Measurements from ENCODE around the gene PGM5.

PGM5 gene

GRCh38 chr9:68545033-68545705, 188.8 kb downstream of the PGM5 start:
- no peaks in the 10 kb centered on the region for H3K9me3 ChIP-seq (ENCODE audit: severe bottlenecking)
- H3K27ac ChIP-seq = no peak overlapping the region
- no peak overlapping the region for H3K4me3 ChIP-seq (ENCODE audit: low read depth, low read length)
- H3K27me3 ChIP-seq (ENCODE audit: insufficient read depth, low read depth, severe bottlenecking) = peaks cover 5% of the 10 kb centered on the region
- no peak for DNase-seq
- no peak for TF ChIP-seq CTCF (IDR thresholded peaks at IDR 0.05; ENCODE audit: low read depth, low read length)
- H3K36me3 ChIP-seq = no peaks in the 10 kb centered on the region

GRCh38 chr9:68546596-68547390, 190.4 kb downstream of the PGM5 start:
- H3K27ac ChIP-seq = no peak overlapping the region
- DNase-seq = no peak

GRCh38 chr9:68547417-68547816, 191.0 kb downstream of the PGM5 start:
- H3K27ac ChIP-seq = no peak overlapping the region
- no peak for TF ChIP-seq CTCF (IDR thresholded peaks at IDR 0.05; ENCODE audit: low read depth, low read length)
- DNase-seq = no peak

More at GRCh38 chr9:68546596-68547390, 190.4 kb downstream of the PGM5 start:
- H3K9me3 ChIP-seq (ENCODE audit: severe bottlenecking) = no peaks in the 10 kb centered on the region
- H3K36me3 ChIP-seq = no peaks in the 10 kb centered on the region
- no peak for TF ChIP-seq CTCF (IDR thresholded peaks at IDR 0.05; ENCODE audit: low read depth, low read length)
- H3K4me3 ChIP-seq (ENCODE audit: low read depth, low read length) = no peak overlapping the region
- H3K27me3 ChIP-seq (ENCODE audit: insufficient read depth, low read depth, severe bottlenecking) = peaks cover 7% of the 10 kb centered on the region

DNA sequence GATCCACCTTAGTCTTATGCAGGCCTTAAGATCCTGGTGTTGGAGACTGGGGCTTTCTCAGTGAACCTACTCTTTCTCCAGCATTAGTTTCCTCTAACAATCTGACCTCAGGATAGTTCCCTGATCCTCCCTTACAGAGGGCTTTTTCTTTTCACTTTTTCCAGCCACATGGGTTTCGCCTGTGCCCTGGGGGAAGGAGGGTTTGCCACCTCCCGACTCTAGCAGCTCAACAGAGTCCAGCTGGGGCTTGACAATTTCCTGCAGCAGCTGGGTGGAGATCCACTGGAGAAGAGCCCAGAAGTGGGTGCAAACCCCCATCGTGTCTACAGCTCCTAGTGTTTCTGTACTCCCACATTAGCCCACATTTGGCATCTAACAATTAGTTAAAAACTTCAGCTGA, 191.8 kb downstream of the PGM5 start:
- Histone ChIP-seq H3K27ac (no peak overlapping the region), H3K27me3 (ENCODE audit: insufficient read depth, low read depth, severe bottlenecking) (peaks cover 8% of the 10 kb centered on the region), H3K9me3 (ENCODE audit: severe bottlenecking) (no peaks in the 10 kb centered on the region), H3K36me3 (no peaks in the 10 kb centered on the region), H3K4me3 (ENCODE audit: low read depth, low read length) (no peak overlapping the region)
- no peak for DNase-seq
- TF ChIP-seq CTCF (IDR thresholded peaks at IDR 0.05; ENCODE audit: low read depth, low read length) = no peak

More at GRCh38 chr9:68547417-68547816, 191.0 kb downstream of the PGM5 start:
- no peaks in the 10 kb centered on the region for H3K36me3 ChIP-seq
- H3K4me3 ChIP-seq (ENCODE audit: low read depth, low read length) = no peak overlapping the region
- H3K9me3 ChIP-seq (ENCODE audit: severe bottlenecking) = no peaks in the 10 kb centered on the region
- peaks cover 8% of the 10 kb centered on the region for H3K27me3 ChIP-seq (ENCODE audit: insufficient read depth, low read depth, severe bottlenecking)

- no peak for TF ChIP-seq CTCF (IDR thresholded peaks at IDR 0.05; ENCODE audit: low read depth, low read length)
- Histone ChIP-seq H3K4me3 (ENCODE audit: low read depth, low read length) (no peak overlapping the region), H3K27me3 (ENCODE audit: insufficient read depth, low read depth, severe bottlenecking) (peaks cover 16% of the 10 kb centered on the region), H3K36me3 (no peaks in the 10 kb centered on the region), H3K9me3 (ENCODE audit: severe bottlenecking) (no peaks in the 10 kb centered on the region), H3K27ac (no peak overlapping the region)
- DNase-seq = no peak
These were observed 194.8 kb downstream of the PGM5 start for GRCh38 chr9:68551191-68551590.
